Fibroblast of lung (primary cell): ENCODE results near the gene PRPF39. TPM values are rescaled to one million over a fixed set of nuclear protein-coding genes. Genes with fewer than 3 reads are reported as not detected.

Experiments
- DNase-seq, 2 donors: peaks; one replicate each; pipeline versions ENCODE4 v3.0.0 to v3.0.0-alpha.2; 2010; ENCODE audit warnings: low read depth in 2 of 2
- H2AFZ ChIP-seq: 2 replicates; pipeline ENCODE4 v1.5.1; 2012; ENCODE audit warnings: low read length, control low read depth, inconsistent platforms
- H3K27ac ChIP-seq: 2 replicates; pipeline ENCODE4 v1.5.1; 2011; ENCODE audit warnings: low read length, control low read depth; ENCODE audit not compliant: insufficient read depth
- H3K27me3 ChIP-seq: 2 replicates; pipeline ENCODE4 v1.5.1; 2011; ENCODE audit warnings: mild to moderate bottlenecking, low read length; ENCODE audit not compliant: control insufficient read depth, insufficient read depth
- H3K36me3 ChIP-seq: 2 replicates; pipeline ENCODE4 v1.5.1; 2011; ENCODE audit warnings: low read length; ENCODE audit not compliant: control insufficient read depth, insufficient read depth
- H3K4me1 ChIP-seq: 2 replicates; pipeline ENCODE4 v1.5.1; 2011; ENCODE audit warnings: low read length; ENCODE audit not compliant: control insufficient read depth, insufficient read depth; ENCODE audit errors: extremely low read depth
- H3K4me2 ChIP-seq: 2 replicates; pipeline ENCODE4 v1.5.1; 2011; ENCODE audit warnings: low read length, control low read depth; ENCODE audit not compliant: insufficient read depth; ENCODE audit errors: extremely low read depth
- H3K4me3 ChIP-seq, 4 experiments: fragments of 200-600 bp in 1 of 4; sonication (generic) in 1 of 4; replicated peaks in 1 of 4; 2 replicates each; pipeline ENCODE4 v1.5.1; 2011 to 2016; ENCODE audit warnings: low read length in 4 of 4, low read depth in 3 of 4, mild to moderate bottlenecking in 3 of 4, control low read depth in 2 of 4, inconsistent platforms in 1 of 4, mixed read lengths in 1 of 4; ENCODE audit not compliant: insufficient read depth in 1 of 4; ENCODE audit errors: control extremely low read depth in 1 of 4
- H3K79me2 ChIP-seq: 2 replicates; pipeline ENCODE4 v1.5.1; 2012; ENCODE audit warnings: mild to moderate bottlenecking, low read length, inconsistent platforms; ENCODE audit not compliant: control insufficient read depth, insufficient read depth
- H3K9ac ChIP-seq: 2 replicates; pipeline ENCODE4 v1.5.1; 2011; ENCODE audit warnings: mild to moderate bottlenecking, low read length, control low read depth; ENCODE audit not compliant: insufficient read depth
- H3K9me3 ChIP-seq: 2 replicates; pipeline ENCODE4 v1.5.1; 2012; ENCODE audit warnings: low read depth, low read length; ENCODE audit not compliant: control insufficient read depth, insufficient read depth
- H4K20me1 ChIP-seq: 2 replicates; pipeline ENCODE4 v1.5.1; 2011; ENCODE audit warnings: low read length; ENCODE audit not compliant: control insufficient read depth, insufficient read depth; ENCODE audit errors: extremely low read depth
- EZH2 ChIP-seq: IDR thresholded peaks from 2 replicates; pipeline ENCODE4 v1.5.1; 2012; ENCODE audit warnings: low read length, control low read depth, mild to moderate bottlenecking; ENCODE audit errors: missing control alignments
- polyA plus RNA-seq, 2 donors: library from polyadenylated mRNA; depleted of rRNA in 1 of 2; stranded (reverse) in 1 of 2; unstranded in 1 of 2; fragments of >200 nt; gene quantifications; 2 replicates each; pipeline ENCODE4 v1.2.1, GENCODE V29; 2011 to 2012; ENCODE audit warnings: missing spikeins in 1 of 2
- total RNA-seq: library from RNA; depleted of rRNA; stranded (reverse); fragments of >200 nt; gene quantifications from 2 replicates; pipeline ENCODE4 v1.2.1, GENCODE V29; 2014
- TF ChIP-seq, protein P1 (sequence below), 2 donors: IDR thresholded peaks in 1 of 2; conservative IDR thresholded peaks in 1 of 2; 1 replicate in 1 of 2; 2 replicates in 1 of 2; pipeline ENCODE4 v1.5.1; 2011 to 2012; ENCODE audit warnings: low read length in 2 of 2, control low read depth in 1 of 2, inconsistent platforms in 1 of 2, low read depth in 1 of 2, mild to moderate bottlenecking in 1 of 2

The PRPF39 gene
- total and polyA plus RNA-seq, 2 donors (not counting 1 experiment from before 2014, with no cell fraction given): 28.4 to 28.5 TPM

GRCh38 chr14:45150386-45150890, 66.5 kb downstream of the PRPF39 start:
- DNase-seq: no peak
- H3K4me3 ChIP-seq: no peak overlapping the region
- no peak overlapping the region for H3K4me2 ChIP-seq
- H2AFZ ChIP-seq: no peak overlapping the region
- no peak overlapping the region for H3K27ac ChIP-seq
- no peaks in the 10 kb centered on the region for H3K4me1 ChIP-seq
- no peak overlapping the region for H3K9ac ChIP-seq
- no peaks in the 10 kb centered on the region for H3K9me3 ChIP-seq
- no peaks in the 10 kb centered on the region for H3K27me3 ChIP-seq
- H3K79me2 ChIP-seq: no peaks in the 10 kb centered on the region
- H4K20me1 ChIP-seq: no peaks in the 10 kb centered on the region
- no peaks in the 10 kb centered on the region for H3K36me3 ChIP-seq
- TF ChIP-seq, protein P1, sequence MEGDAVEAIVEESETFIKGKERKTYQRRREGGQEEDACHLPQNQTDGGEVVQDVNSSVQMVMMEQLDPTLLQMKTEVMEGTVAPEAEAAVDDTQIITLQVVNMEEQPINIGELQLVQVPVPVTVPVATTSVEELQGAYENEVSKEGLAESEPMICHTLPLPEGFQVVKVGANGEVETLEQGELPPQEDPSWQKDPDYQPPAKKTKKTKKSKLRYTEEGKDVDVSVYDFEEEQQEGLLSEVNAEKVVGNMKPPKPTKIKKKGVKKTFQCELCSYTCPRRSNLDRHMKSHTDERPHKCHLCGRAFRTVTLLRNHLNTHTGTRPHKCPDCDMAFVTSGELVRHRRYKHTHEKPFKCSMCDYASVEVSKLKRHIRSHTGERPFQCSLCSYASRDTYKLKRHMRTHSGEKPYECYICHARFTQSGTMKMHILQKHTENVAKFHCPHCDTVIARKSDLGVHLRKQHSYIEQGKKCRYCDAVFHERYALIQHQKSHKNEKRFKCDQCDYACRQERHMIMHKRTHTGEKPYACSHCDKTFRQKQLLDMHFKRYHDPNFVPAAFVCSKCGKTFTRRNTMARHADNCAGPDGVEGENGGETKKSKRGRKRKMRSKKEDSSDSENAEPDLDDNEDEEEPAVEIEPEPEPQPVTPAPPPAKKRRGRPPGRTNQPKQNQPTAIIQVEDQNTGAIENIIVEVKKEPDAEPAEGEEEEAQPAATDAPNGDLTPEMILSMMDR (conservative IDR thresholded peaks at IDR 0.05 in 1 of 2, IDR thresholded peaks at IDR 0.05 in 1 of 2; ENCODE audit: low read depth in 1 of 2, low read length in 2 of 2): no peak
- no peak for TF ChIP-seq EZH2

DNA sequence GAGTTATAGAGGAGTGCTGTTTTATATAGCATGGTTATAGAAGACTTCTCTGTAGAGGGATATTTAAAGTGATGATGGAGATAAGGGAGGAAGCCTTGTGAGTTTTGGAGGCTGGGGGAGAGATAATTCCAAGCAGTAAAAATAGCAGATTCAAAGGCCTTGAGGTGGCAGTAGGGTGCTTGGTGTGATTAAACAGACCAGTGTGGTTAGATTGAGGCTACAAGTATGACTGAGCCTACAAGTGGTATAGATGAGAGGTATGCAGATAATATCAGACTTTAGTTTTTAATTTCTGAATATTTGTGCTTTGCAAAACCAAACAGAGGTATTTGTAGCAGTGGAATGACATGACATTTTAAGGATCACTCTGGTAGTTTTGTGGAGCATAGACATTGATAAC, 72.2 kb downstream of the PRPF39 start:
- TF ChIP-seq, protein P1 (conservative IDR thresholded peaks at IDR 0.05 in 1 of 2, IDR thresholded peaks at IDR 0.05 in 1 of 2; ENCODE audit: low read depth in 1 of 2, low read length in 2 of 2): no peak
- no peak for TF ChIP-seq EZH2
- H3K4me3 ChIP-seq: no peak overlapping the region
- no peaks in the 10 kb centered on the region for H3K4me1 ChIP-seq
- H3K79me2 ChIP-seq: no peaks in the 10 kb centered on the region
- H4K20me1 ChIP-seq: no peaks in the 10 kb centered on the region
- no peak overlapping the region for H3K4me2 ChIP-seq
- no peaks in the 10 kb centered on the region for H3K9me3 ChIP-seq
- H2AFZ ChIP-seq: no peak overlapping the region
- H3K9ac ChIP-seq: no peak overlapping the region
- H3K27ac ChIP-seq: no peak overlapping the region
- no peaks in the 10 kb centered on the region for H3K36me3 ChIP-seq
- H3K27me3 ChIP-seq: no peaks in the 10 kb centered on the region
- DNase-seq: peak; percentile 14 to 42

Other genes starting within 250 kb of the PRPF39 start
- gene KLHL28, start 122.2 kb upstream of the PRPF39 start, total RNA-seq: 9.2 and 9.7 TPM in 2 replicates
- 5.4 and 6.1 TPM in 2 replicates for gene KLHL28, start 122.2 kb upstream of the PRPF39 start, polyA plus RNA-seq
- gene TOGARAM1, start 121.9 kb upstream of the PRPF39 start, total RNA-seq: 22.1 and 24.9 TPM in 2 replicates
- gene TOGARAM1, start 121.9 kb upstream of the PRPF39 start, polyA plus RNA-seq: 8.1 and 10.7 TPM in 2 replicates
- 27.7 and 29.1 TPM in 2 replicates for gene FKBP3, start 50.4 kb downstream of the PRPF39 start, total RNA-seq
- 101 and 117 TPM in 2 replicates for gene FKBP3, start 50.4 kb downstream of the PRPF39 start, polyA plus RNA-seq
- gene FANCM, start 51.8 kb downstream of the PRPF39 start, total RNA-seq: 3.1 and 4.3 TPM in 2 replicates
- 2.2 and 3.5 TPM in 2 replicates for gene FANCM, start 51.8 kb downstream of the PRPF39 start, polyA plus RNA-seq
- 24.1 and 26.4 TPM in 2 replicates for gene MIS18BP1, start 169.1 kb downstream of the PRPF39 start, total RNA-seq
- 13.3 and 16.3 TPM in 2 replicates for gene MIS18BP1, start 169.1 kb downstream of the PRPF39 start, polyA plus RNA-seq